Ectodermal cell (in vitro differentiated cells): ENCODE measurements around the gene ASTN2.
"Not testable (repeated sequence)": the region's sequence is repeated elsewhere in the genome, so short reads cannot be mapped to it uniquely, and the experiment has no call there.

Experiments used
- H3K27ac ChIP-seq: 2 replicates; pipeline ENCODE4 v1.7.0; 2013; ENCODE audit warnings: mild to moderate bottlenecking, low read depth, low read length; ENCODE audit not compliant: insufficient read depth, poor library complexity, severe bottlenecking
- H3K27me3 ChIP-seq: 2 replicates; pipeline ENCODE4 v1.7.0; 2013; ENCODE audit warnings: mild to moderate bottlenecking, low read length; ENCODE audit not compliant: insufficient read depth, control insufficient read depth, poor library complexity, severe bottlenecking
- H3K36me3 ChIP-seq: one replicate; pipeline ENCODE4 v1.7.0; 2013; ENCODE audit warnings: low read length; ENCODE audit not compliant: control insufficient read depth, insufficient read depth
- H3K4me1 ChIP-seq: one replicate; pipeline ENCODE4 v1.7.0; 2013; ENCODE audit warnings: low read length; ENCODE audit not compliant: control insufficient read depth, insufficient read depth
- H3K4me3 ChIP-seq: 2 replicates; pipeline ENCODE4 v1.7.0; 2013; ENCODE audit warnings: low read depth, low read length, control low read depth; ENCODE audit not compliant: insufficient read depth
- H3K9me3 ChIP-seq: 2 replicates; pipeline ENCODE4 v1.7.0; 2013; ENCODE audit warnings: mild to moderate bottlenecking, low read length, moderate library complexity; ENCODE audit not compliant: control insufficient read depth
- WGBS, 2 experiments: methylation state at CpG; one replicate each; pipeline ENCODE4 v1.1.7; 2013; ENCODE audit warnings: missing lambda C conversion rate in 2 of 2; 5-methylcytosine and 5-hydroxymethylcytosine counted together

The ASTN2 gene

DNA sequence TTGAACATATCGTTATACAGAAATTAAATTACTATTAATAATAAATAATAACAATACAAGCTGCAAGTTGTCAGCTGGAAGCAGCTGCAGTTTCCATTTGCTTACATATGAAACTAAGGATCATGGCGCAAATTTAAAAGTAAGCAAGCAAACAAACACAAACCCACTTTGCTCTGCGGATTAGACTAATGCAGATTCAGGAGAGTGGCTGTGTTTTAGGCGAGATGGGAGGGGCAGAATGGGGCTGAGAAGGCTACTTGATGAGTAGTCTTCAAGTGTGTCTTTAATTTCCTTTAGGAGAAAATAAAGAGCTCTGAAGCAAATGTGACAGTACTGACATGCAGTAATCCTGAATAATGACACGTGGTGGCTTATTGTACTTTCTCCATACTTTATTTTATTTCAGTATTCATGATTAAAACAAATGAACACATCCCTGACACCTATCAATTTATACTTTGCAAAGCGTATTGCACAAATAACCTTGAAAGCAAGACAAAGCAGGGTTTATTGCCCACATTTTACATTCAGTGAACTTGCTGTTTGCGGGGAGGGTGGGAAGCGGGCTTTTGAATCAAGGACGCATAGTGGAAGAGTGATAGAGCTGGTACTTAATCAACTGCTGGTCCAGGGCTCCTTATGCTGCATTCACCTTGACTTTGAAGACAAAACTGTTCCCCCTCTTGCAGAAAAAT lies 949.1 kb downstream of the ASTN2 start:
- no peaks in the 10 kb centered on the region for H3K27me3 ChIP-seq
- H3K9me3 ChIP-seq: no peaks in the 10 kb centered on the region
- peaks cover 44% of the 10 kb centered on the region for H3K4me1 ChIP-seq
- no peak overlapping the region for H3K27ac ChIP-seq
- 91 to 97% methylated on average over 8 of the region's 9 CpGs for WGBS, 2 experiments
- no peaks in the 10 kb centered on the region for H3K36me3 ChIP-seq
- H3K4me3 ChIP-seq: no peak overlapping the region

GRCh38 chr9:116464987-116465571 lies 949.8 kb downstream of the ASTN2 start:
- 85 to 86% methylated on average over 10 of the region's 12 CpGs for WGBS, 2 experiments
- H3K4me3 ChIP-seq: no peak overlapping the region
- H3K9me3 ChIP-seq: no peaks in the 10 kb centered on the region
- no peaks in the 10 kb centered on the region for H3K27me3 ChIP-seq
- no peak overlapping the region for H3K27ac ChIP-seq
- H3K36me3 ChIP-seq: no peaks in the 10 kb centered on the region
- H3K4me1 ChIP-seq: peaks cover 39% of the 10 kb centered on the region

GRCh38 chr9:116464423-116464822 lies 950.4 kb downstream of the ASTN2 start:
- peaks cover 36% of the 10 kb centered on the region for H3K4me1 ChIP-seq
- no peak overlapping the region for H3K4me3 ChIP-seq
- no peaks in the 10 kb centered on the region for H3K9me3 ChIP-seq
- no peaks in the 10 kb centered on the region for H3K36me3 ChIP-seq
- H3K27ac ChIP-seq: no peak overlapping the region
- no peaks in the 10 kb centered on the region for H3K27me3 ChIP-seq

- WGBS, 2 experiments: 92 to 97% methylated on average over 3 of the region's 3 CpGs
- H3K9me3 ChIP-seq: no peaks in the 10 kb centered on the region
- no peak overlapping the region for H3K4me3 ChIP-seq
These were observed 953.2 kb downstream of the ASTN2 start for GRCh38 chr9:116461632-116462031.

DNA sequence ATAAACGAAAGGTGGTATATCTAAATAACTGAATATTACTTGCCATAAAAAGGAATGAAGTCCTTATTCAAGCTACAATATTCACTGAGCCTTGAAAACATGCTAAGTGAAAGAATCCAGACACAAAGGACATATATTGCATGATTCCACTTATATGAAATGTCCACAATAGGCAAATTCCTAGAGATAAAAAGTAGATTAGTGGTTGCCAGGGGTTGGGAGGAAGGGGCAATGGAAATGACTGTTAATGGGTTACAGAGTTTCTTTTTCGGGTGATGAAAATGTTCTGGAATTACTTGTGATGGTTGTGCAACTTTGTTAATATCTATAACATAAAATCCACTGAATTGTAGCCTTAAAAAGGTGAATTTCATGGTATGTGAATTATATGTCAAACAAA lies 954.8 kb downstream of the ASTN2 start:
- Histone ChIP-seq H3K4me1 (peaks cover 13% of the 10 kb centered on the region), H3K4me3 (no peak overlapping the region), H3K27ac (no peak overlapping the region), H3K9me3 (no peaks in the 10 kb centered on the region), H3K27me3 (no peaks in the 10 kb centered on the region), H3K36me3 (no peaks in the 10 kb centered on the region)
- 86 to 100% methylated on average over 1 to 2 of the region's 2 CpGs for WGBS, 2 experiments

More at GRCh38 chr9:116461632-116462031, 953.2 kb downstream of the ASTN2 start:
- Histone ChIP-seq H3K36me3 (no peaks in the 10 kb centered on the region), H3K27me3 (no peaks in the 10 kb centered on the region), H3K4me1 (peaks cover 16% of the 10 kb centered on the region), H3K27ac (no peak overlapping the region)

DNA sequence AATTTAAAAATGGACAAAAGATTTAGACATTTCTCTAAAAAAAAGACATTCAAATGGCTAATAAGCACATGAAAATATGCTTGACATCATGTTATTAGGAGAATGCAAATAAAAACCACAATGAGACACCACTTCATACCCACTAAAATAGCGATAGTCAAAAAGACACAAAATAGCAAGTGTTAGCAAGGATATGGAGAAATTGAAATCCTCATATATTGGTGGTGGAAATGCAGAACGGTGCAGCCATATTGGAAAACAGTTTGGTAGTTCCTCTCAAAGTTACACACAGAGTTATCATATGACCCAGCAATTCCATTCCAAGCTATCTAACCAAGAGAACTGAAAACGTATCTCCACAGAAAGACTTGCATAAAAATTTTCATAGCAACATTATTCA lies 955.3 kb downstream of the ASTN2 start:
- H3K9me3 ChIP-seq: no peaks in the 10 kb centered on the region
- H3K4me1 ChIP-seq: peaks cover 9% of the 10 kb centered on the region
- H3K4me3 ChIP-seq: no peak overlapping the region
- no peaks in the 10 kb centered on the region for H3K27me3 ChIP-seq
- WGBS, 2 experiments: 94 to 100% methylated on average over 2 to 3 of the region's 3 CpGs
- no peak overlapping the region for H3K27ac ChIP-seq
- no peaks in the 10 kb centered on the region for H3K36me3 ChIP-seq

DNA sequence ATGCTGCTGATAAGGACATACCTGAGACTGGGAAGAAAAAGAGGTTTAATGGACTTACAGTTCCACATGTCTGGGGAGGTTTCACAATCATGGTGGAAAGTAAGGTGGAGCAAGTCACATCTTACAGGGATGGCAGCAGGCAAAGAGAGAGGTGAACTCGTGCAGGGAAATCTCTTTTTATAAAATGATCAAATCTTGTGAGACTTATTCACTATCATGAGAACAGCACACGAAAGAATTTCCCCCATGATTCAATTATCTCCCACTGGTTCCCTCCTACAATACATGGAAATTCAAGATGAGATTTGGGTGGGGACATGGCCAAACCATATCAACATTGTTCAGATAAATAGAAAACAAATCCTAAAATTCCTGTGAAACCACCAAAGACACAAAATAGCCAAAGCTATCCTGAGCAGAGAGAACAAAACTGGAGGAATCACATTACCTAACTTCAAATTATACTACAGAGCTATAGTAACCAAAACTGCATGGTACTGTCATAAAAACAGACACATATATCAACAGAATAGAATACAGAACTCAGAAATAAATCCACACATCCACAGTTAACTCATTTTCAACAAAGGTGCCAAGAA lies 958.3 kb downstream of the ASTN2 start:
- Histone ChIP-seq H3K27me3 (no peaks in the 10 kb centered on the region), H3K27ac (no peak overlapping the region), H3K36me3 (no peaks in the 10 kb centered on the region), H3K4me1 (no peaks in the 10 kb centered on the region), H3K9me3 (no peaks in the 10 kb centered on the region), H3K4me3 (no peak overlapping the region)
- 90 to 96% methylated on average over 2 of the region's 2 CpGs for WGBS, 2 experiments

- H3K27me3 ChIP-seq, H3K9me3 ChIP-seq, H3K4me1 ChIP-seq, H3K27ac ChIP-seq, H3K4me3 ChIP-seq, H3K36me3 ChIP-seq: not testable (repeated sequence)
- 93 to 97% methylated on average over 4 of the region's 4 CpGs for WGBS, 2 experiments
These were observed 960.3 kb downstream of the ASTN2 start for GRCh38 chr9:116454539-116454938.

- Histone ChIP-seq H3K36me3 (no peaks in the 10 kb centered on the region), H3K27ac (no peak overlapping the region), H3K9me3 (no peaks in the 10 kb centered on the region), H3K27me3 (no peaks in the 10 kb centered on the region), H3K4me1 (no peaks in the 10 kb centered on the region), H3K4me3 (no peak overlapping the region)
- 90% methylated on average over 1 of the region's 1 CpG; no CpG with 5 or more reads in 1 of the 2 experiments for WGBS, 2 experiments
These were observed 961.1 kb downstream of the ASTN2 start for GRCh38 chr9:116453785-116454184.

DNA sequence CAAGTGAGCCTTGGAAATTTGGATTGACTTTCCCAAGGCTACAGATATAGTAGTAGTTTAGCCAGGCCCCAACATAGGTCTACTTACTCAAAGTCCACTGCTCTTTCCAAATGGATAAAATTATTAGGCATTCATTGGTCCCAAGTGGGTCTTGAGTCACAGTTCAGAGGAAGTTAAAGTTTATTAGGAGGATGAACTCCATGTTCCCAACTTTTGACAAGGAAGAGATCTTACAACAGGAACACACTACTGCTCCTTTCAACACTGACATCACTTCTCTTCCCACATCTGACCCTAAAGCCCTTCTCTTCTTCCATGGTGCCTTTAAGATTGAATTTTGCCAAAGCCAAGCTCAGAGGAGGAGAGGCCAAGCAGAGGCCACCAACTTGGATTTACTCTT lies 962.2 kb downstream of the ASTN2 start:
- H3K27me3 ChIP-seq: no peaks in the 10 kb centered on the region
- H3K9me3 ChIP-seq: no peaks in the 10 kb centered on the region
- H3K4me1 ChIP-seq: no peaks in the 10 kb centered on the region
- H3K36me3 ChIP-seq: no peaks in the 10 kb centered on the region
- H3K27ac ChIP-seq: no peak overlapping the region
- no peak overlapping the region for H3K4me3 ChIP-seq
